ENCODE results near the gene ASB11. TPM values are rescaled to one million over a fixed set of nuclear protein-coding genes. Genes with fewer than 3 reads are reported as not detected.
"Not testable (repeated sequence)": the region's sequence is repeated elsewhere in the genome, so short reads cannot be mapped to it uniquely, and the experiment has no call there.

ASB11 gene
- total RNA-seq, 1 donor from 2014 or later: not detected

GRCh38 chrX:15314472-15314871, 968 bp downstream of the ASB11 start:
- peaks cover 3% of the 10 kb centered on the region for H3K36me3 Mint-ChIP-seq (ENCODE audit: insufficient read depth)
- no peaks in the 10 kb centered on the region for H3K4me1 Mint-ChIP-seq (ENCODE audit: low read depth)
- H3K4me3 Mint-ChIP-seq (ENCODE audit: low read depth): no peak overlapping the region
- no peak for TF ChIP-seq CTCF (IDR thresholded peaks at IDR 0.05; ENCODE audit: unreplicated experiment)
- no peak for DNase-seq (ENCODE audit: low spot score, unreplicated experiment)
- H3K27me3 Mint-ChIP-seq: no peaks in the 10 kb centered on the region
- H3K27ac Mint-ChIP-seq: no peak overlapping the region
- H3K9me3 Mint-ChIP-seq (ENCODE audit: low read depth): peaks cover 3% of the 10 kb centered on the region

DNA sequence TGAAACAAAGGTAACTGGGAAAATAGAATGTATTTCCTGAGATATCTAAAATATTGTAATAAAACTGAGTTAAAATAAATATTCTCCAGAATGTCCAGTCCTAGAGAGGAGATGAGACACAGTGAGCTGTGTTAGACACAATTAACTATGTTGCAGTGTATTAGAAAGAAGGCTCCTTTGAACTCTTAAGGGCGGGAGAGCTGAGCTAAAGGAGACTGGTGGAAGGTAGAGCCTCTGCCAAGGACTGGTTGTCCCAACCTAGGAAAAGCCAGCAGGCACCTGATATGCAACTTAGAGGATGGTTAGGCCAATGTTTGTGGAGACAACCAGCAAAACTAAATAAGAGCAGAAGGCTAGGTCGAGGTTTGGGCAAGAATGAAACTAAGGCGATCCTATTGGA, 4.3 kb downstream of the ASB11 start:
- no peak overlapping the region for H3K4me3 Mint-ChIP-seq (ENCODE audit: low read depth)
- H3K4me1 Mint-ChIP-seq (ENCODE audit: low read depth): no peaks in the 10 kb centered on the region
- no peak overlapping the region for H3K27ac Mint-ChIP-seq
- H3K27me3 Mint-ChIP-seq: no peaks in the 10 kb centered on the region
- TF ChIP-seq CTCF (IDR thresholded peaks at IDR 0.05; ENCODE audit: unreplicated experiment): no peak
- H3K36me3 Mint-ChIP-seq (ENCODE audit: insufficient read depth): no peaks in the 10 kb centered on the region
- no peak for DNase-seq (ENCODE audit: low spot score, unreplicated experiment)
- H3K9me3 Mint-ChIP-seq (ENCODE audit: low read depth): peaks cover 4% of the 10 kb centered on the region

DNA sequence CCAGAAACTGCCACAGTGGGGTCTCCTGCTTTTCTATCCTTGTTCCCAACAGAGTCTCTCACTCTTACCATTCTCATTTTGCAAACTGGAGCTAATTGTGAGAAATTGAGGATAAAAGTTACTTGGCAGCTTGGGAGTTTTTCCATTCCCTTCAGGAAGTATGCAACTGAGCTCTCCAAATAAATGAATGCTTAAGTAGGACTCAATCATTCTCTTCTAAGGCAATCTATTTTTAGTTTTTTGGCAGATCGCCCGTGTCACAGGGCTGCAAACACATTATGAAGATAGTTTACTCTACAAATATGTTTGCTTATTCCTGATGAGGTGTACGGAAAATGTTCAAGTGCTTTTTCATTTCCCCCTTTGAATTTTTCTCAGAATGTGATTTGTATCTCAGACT, 5.3 kb downstream of the ASB11 start:
- H3K27me3 Mint-ChIP-seq: no peaks in the 10 kb centered on the region
- no peak for TF ChIP-seq CTCF (IDR thresholded peaks at IDR 0.05; ENCODE audit: unreplicated experiment)
- no peak for DNase-seq (ENCODE audit: low spot score, unreplicated experiment)
- peaks cover 4% of the 10 kb centered on the region for H3K9me3 Mint-ChIP-seq (ENCODE audit: low read depth)
- no peaks in the 10 kb centered on the region for H3K36me3 Mint-ChIP-seq (ENCODE audit: insufficient read depth)
- H3K4me1 Mint-ChIP-seq (ENCODE audit: low read depth): no peaks in the 10 kb centered on the region
- H3K27ac Mint-ChIP-seq: no peak overlapping the region
- H3K4me3 Mint-ChIP-seq (ENCODE audit: low read depth): no peak overlapping the region

DNA sequence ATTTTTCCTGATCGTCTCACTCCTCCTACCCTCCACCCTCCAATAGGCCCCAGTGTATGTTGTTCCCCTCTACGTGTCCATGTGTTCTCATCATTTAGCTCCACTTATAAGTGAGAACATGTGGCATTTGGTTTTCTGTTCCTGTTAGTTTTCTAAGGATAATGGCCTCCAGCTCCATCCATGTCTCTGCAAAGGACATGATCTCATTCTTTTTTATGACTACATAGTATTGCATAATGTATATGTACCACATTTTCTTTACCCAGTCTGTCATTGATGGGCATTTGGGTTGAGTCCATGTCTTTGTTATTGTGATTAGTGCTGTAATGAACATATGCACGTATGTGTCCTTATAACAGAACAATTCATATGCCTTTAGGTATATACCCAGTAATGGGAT, 9.5 kb downstream of the ASB11 start:
- H3K4me1 Mint-ChIP-seq (ENCODE audit: low read depth); H3K36me3 Mint-ChIP-seq (ENCODE audit: insufficient read depth); DNase-seq (ENCODE audit: low spot score, unreplicated experiment); H3K9me3 Mint-ChIP-seq (ENCODE audit: low read depth); H3K27me3 Mint-ChIP-seq; H3K27ac Mint-ChIP-seq; H3K4me3 Mint-ChIP-seq (ENCODE audit: low read depth): not testable (repeated sequence)

DNA sequence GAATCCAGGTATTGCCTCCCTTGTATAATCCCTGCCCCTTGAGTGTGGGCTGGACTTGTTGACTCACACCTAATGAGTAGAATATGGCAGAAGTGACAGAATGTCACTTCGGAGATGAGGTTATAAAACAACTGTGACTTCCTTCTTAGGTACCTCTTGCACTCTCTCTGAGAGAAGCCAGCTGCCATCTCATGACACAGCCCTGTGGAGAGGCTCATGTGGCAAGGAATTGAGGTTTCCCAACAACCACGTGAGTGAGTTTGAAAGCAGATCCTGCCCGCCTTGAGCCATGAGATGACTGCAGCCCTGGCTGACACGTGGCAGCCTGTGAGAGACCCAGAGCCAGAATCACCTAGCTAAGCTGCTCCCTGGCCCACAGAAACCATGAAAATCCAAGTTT, 13.5 kb downstream of the ASB11 start:
- no peak overlapping the region for H3K4me3 Mint-ChIP-seq (ENCODE audit: low read depth)
- no peak overlapping the region for H3K27ac Mint-ChIP-seq
- no peak for TF ChIP-seq CTCF (IDR thresholded peaks at IDR 0.05; ENCODE audit: unreplicated experiment)
- H3K9me3 Mint-ChIP-seq (ENCODE audit: low read depth): peaks cover 15% of the 10 kb centered on the region
- DNase-seq (ENCODE audit: low spot score, unreplicated experiment): no peak
- peaks cover 12% of the 10 kb centered on the region for H3K4me1 Mint-ChIP-seq (ENCODE audit: low read depth)
- peaks cover 3% of the 10 kb centered on the region for H3K36me3 Mint-ChIP-seq (ENCODE audit: insufficient read depth)
- H3K27me3 Mint-ChIP-seq: no peaks in the 10 kb centered on the region

DNA sequence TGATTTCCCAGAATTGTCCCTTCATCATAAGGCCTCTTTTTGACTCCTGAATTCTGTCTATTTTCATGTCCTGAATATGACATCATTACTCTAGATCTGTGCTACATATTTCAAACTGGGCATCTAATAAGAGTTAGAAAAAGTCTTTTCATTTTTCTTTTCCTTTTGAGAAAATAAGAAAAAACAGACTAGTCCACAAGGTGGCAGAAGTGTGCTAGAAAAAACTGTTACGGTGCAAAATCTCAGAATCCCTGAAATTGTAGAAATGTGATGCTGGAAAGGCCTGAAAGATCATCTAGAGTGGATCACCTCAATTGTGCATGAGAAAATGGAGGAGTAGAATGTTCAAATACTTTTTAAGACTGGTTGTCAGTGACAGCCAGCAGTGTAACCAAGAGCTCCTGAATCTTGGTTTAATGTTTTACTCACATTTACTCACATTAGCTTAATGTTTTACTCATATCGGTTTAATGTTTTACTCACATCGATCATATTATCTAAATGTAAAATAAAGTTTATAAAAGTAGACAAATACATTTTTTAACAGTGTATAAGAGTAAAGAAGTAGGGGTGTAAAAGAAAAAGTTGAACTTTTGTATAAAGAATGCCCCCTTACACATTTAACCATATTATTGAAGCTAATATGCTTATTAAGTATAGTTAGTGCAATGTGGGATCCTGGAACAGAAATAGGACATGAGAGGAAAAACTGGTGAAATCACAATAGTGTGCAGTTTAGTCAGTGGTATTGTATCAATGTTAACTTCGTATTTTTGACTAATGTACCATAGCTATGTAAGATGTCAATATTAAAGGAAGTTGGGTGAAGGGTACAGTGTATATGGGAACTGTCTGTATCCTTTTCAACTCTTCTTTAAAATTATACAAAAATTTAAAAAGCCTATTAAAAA, 15.2 kb downstream of the ASB11 start:
- peaks cover 15% of the 10 kb centered on the region for H3K9me3 Mint-ChIP-seq (ENCODE audit: low read depth)
- no peaks in the 10 kb centered on the region for H3K27me3 Mint-ChIP-seq
- TF ChIP-seq CTCF (IDR thresholded peaks at IDR 0.05; ENCODE audit: unreplicated experiment): peak; percentile 53
- H3K36me3 Mint-ChIP-seq (ENCODE audit: insufficient read depth): peaks cover 3% of the 10 kb centered on the region
- peak overlapping the region; percentile 6 for H3K4me3 Mint-ChIP-seq (ENCODE audit: low read depth)
- peak overlapping the region; percentile 82 for H3K27ac Mint-ChIP-seq
- no peak for DNase-seq (ENCODE audit: low spot score, unreplicated experiment)
- H3K4me1 Mint-ChIP-seq (ENCODE audit: low read depth): peaks cover 12% of the 10 kb centered on the region

All from progenitor cell of endocrine pancreas (in vitro differentiated cells).